SU-DHL-6 (cell line): Measurements from ENCODE around the gene PDZK1.

Experiments used
- H2AFZ ChIP-seq: fragments of 200-600 bp; sonication (generic); 2 replicates; pipeline ENCODE4 v1.6.1; 2014; ENCODE audit warnings: low read depth, mild to moderate bottlenecking, moderate library complexity, mixed read lengths, antibody characterized with exemption, low read length; ENCODE audit not compliant: severe bottlenecking
- H3F3A ChIP-seq: fragments of 200-600 bp; shearing (Covaris generic); 2 replicates; pipeline ENCODE4 v1.6.0; 2016; ENCODE audit warnings: antibody characterized with exemption, mild to moderate bottlenecking; ENCODE audit not compliant: insufficient read depth
- H3K27ac ChIP-seq: fragments of 200-600 bp; sonication (generic); 2 replicates; pipeline ENCODE4 v1.5.1; 2016; ENCODE audit warnings: low read depth, mild to moderate bottlenecking, low read length, moderate library complexity, mixed read lengths
- H3K27me3 ChIP-seq: fragments of 200-600 bp; sonication (generic), shearing (Covaris generic); 2 replicates; pipeline ENCODE4 v1.6.0; 2014; ENCODE audit warnings: mild to moderate bottlenecking, low read length
- H3K36me3 ChIP-seq: fragments of 200-600 bp; sonication (generic); 2 replicates; pipeline ENCODE4 v1.6.1; 2014; ENCODE audit warnings: mild to moderate bottlenecking, low read length, mixed read lengths
- H3K4me2 ChIP-seq: fragments of 300-600, 200-600 bp; shearing (Covaris generic), sonication (generic); 2 replicates; pipeline ENCODE4 v1.6.0; 2014; ENCODE audit warnings: low read length, low read depth, mild to moderate bottlenecking; ENCODE audit not compliant: poor library complexity, severe bottlenecking
- H3K4me3 ChIP-seq: fragments of 200-600 bp; sonication (generic); 2 replicates; pipeline ENCODE4 v1.5.1; 2014; ENCODE audit warnings: antibody characterized with exemption, low read length, mild to moderate bottlenecking, mixed read lengths; ENCODE audit not compliant: insufficient read depth, poor library complexity, severe bottlenecking
- H3K79me2 ChIP-seq: fragments of 200-600 bp; sonication (generic); 2 replicates; pipeline ENCODE4 v1.6.1; 2014; ENCODE audit warnings: mild to moderate bottlenecking, low read length, moderate library complexity; ENCODE audit not compliant: insufficient read depth
- H3K9ac ChIP-seq: fragments of 200-600 bp; sonication (generic); 2 replicates; pipeline ENCODE4 v1.7.0; 2014; ENCODE audit warnings: mild to moderate bottlenecking, low read length
- H3K9me2 ChIP-seq: fragments of 200-600 bp; sonication (generic); replicated peaks from 2 replicates; pipeline ENCODE4 v1.6.1; 2014; ENCODE audit warnings: low read length; ENCODE audit not compliant: insufficient read depth
- H3K9me3 ChIP-seq: fragments of 200-600 bp; sonication (generic); 2 replicates; pipeline ENCODE4 v1.6.1; 2014; ENCODE audit warnings: low read length, mixed read lengths; ENCODE audit not compliant: insufficient read depth
- H4K20me1 ChIP-seq: fragments of 200-600 bp; sonication (generic); 2 replicates; pipeline ENCODE4 v1.6.1; 2014; ENCODE audit warnings: low read depth, mild to moderate bottlenecking, antibody characterized with exemption, low read length, moderate library complexity, mixed read lengths
- EZH2phosphoT487 ChIP-seq: fragments of 200-600 bp; sonication (generic), shearing (Covaris generic); conservative IDR thresholded peaks from 2 replicates; pipeline ENCODE4 v1.6.1; 2018; ENCODE audit warnings: mild to moderate bottlenecking, antibody characterized with exemption, low read length, moderate library complexity, mixed read lengths
- TF ChIP-seq, protein P1 (sequence below): fragments of 200-600 bp; sonication (generic); IDR thresholded peaks from one replicate; pipeline ENCODE4 v1.5.1; 2017; ENCODE audit warnings: antibody characterized with exemption, mild to moderate bottlenecking, low read length, moderate library complexity; ENCODE audit not compliant: insufficient read depth, poor library complexity, severe bottlenecking

PDZK1 gene

DNA sequence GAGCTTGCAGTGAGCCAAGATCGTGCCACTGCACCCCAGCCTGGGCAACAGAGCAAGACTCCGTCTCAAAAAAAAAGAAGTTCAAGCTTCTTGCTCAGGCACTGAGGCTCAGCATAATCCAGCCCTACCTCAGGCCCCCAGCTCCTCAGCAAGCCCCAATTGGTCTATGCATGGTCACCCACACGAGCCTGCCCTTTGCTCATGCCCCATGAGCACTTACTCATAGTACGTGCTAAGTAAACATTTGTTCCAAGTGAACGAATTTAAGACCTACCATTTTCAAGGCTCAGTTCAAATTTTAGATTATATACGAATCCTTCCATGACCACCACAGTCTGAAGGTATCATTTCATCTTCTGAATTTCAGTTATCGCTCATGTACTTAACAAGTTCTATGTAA lies 4.3 kb downstream of the PDZK1 start:
- Histone ChIP-seq H3K9me3 (no peaks in the 10 kb centered on the region), H3K27ac (no peak overlapping the region), H4K20me1 (no peaks in the 10 kb centered on the region), H3K4me3 (no peak overlapping the region), H3K9me2 (no peaks in the 10 kb centered on the region), H3K36me3 (no peaks in the 10 kb centered on the region), H3K4me2 (no peak overlapping the region), H3K27me3 (no peaks in the 10 kb centered on the region), H3K79me2 (no peaks in the 10 kb centered on the region), H2AFZ (no peak overlapping the region), H3F3A (no peaks in the 10 kb centered on the region), H3K9ac (no peak overlapping the region)
- TF ChIP-seq, protein P1, sequence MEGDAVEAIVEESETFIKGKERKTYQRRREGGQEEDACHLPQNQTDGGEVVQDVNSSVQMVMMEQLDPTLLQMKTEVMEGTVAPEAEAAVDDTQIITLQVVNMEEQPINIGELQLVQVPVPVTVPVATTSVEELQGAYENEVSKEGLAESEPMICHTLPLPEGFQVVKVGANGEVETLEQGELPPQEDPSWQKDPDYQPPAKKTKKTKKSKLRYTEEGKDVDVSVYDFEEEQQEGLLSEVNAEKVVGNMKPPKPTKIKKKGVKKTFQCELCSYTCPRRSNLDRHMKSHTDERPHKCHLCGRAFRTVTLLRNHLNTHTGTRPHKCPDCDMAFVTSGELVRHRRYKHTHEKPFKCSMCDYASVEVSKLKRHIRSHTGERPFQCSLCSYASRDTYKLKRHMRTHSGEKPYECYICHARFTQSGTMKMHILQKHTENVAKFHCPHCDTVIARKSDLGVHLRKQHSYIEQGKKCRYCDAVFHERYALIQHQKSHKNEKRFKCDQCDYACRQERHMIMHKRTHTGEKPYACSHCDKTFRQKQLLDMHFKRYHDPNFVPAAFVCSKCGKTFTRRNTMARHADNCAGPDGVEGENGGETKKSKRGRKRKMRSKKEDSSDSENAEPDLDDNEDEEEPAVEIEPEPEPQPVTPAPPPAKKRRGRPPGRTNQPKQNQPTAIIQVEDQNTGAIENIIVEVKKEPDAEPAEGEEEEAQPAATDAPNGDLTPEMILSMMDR: no peak
- TF ChIP-seq EZH2phosphoT487: no peak

DNA sequence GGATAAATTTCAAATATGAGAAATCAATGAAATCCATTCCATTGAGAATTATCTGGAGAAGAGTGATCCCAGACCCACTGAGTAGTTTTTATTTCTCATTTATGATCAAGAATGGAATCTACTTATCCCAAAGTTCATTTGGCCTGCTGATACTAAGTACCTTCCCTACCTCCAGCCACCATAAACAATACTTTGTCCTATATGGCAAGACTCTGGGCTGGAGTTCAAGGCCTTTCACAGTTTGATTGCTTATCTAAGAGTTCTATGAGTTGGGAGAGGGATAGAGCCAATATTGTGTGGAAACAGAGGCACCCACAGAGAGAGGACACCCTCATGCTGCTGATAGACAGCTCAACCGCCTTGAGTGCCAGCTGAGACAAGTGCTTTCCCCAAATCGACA lies 5.1 kb downstream of the PDZK1 start:
- no peaks in the 10 kb centered on the region for H3K79me2 ChIP-seq
- H3K4me3 ChIP-seq: no peak overlapping the region
- H3F3A ChIP-seq: no peaks in the 10 kb centered on the region
- no peaks in the 10 kb centered on the region for H3K36me3 ChIP-seq
- TF ChIP-seq, protein P1: no peak
- TF ChIP-seq EZH2phosphoT487: no peak
- H3K27ac ChIP-seq: no peak overlapping the region
- H3K9me3 ChIP-seq: no peaks in the 10 kb centered on the region
- H2AFZ ChIP-seq: no peak overlapping the region
- no peaks in the 10 kb centered on the region for H3K27me3 ChIP-seq
- no peak overlapping the region for H3K9ac ChIP-seq
- H4K20me1 ChIP-seq: no peaks in the 10 kb centered on the region
- no peak overlapping the region for H3K4me2 ChIP-seq
- no peaks in the 10 kb centered on the region for H3K9me2 ChIP-seq

DNA sequence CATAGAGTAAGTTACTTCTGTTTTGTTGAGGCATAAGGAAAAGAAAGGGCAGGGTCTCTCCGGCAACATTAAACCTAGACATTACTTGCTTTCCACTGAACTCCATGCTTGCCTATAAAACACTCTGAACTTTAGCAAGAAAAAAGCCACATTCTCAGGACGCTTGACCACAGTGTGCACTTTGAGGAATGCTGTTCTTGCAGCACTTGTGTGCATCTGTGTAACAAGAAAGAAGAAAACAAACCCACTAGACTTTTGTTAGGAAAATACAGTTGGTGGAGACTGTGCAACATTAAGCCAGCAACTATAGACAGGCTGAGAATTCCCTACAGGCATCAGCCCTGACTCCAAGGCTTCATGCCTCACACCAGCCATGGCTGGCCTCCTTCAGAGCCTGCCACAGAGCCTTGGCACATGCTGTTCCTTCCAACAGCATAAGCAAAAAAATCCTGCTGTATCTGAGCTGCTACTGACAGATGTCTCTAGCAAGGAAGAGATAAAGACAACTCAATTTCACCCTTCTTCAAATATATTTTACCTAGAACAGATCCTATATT lies 5.8 kb downstream of the PDZK1 start:
- H3K36me3 ChIP-seq: no peaks in the 10 kb centered on the region
- H3K9me3 ChIP-seq: no peaks in the 10 kb centered on the region
- H3K4me3 ChIP-seq: no peak overlapping the region
- H3K79me2 ChIP-seq: no peaks in the 10 kb centered on the region
- no peaks in the 10 kb centered on the region for H3F3A ChIP-seq
- no peaks in the 10 kb centered on the region for H3K9me2 ChIP-seq
- no peak overlapping the region for H3K4me2 ChIP-seq
- H2AFZ ChIP-seq: no peak overlapping the region
- no peaks in the 10 kb centered on the region for H4K20me1 ChIP-seq
- no peak overlapping the region for H3K9ac ChIP-seq
- no peak overlapping the region for H3K27ac ChIP-seq
- H3K27me3 ChIP-seq: no peaks in the 10 kb centered on the region
- TF ChIP-seq EZH2phosphoT487: no peak
- TF ChIP-seq, protein P1: no peak
